GM12865 (cell line): Measurements from ENCODE around the gene MT1E.
"Not testable (repeated sequence)": the region's sequence is repeated elsewhere in the genome, so short reads cannot be mapped to it uniquely, and the experiment has no call there.

ENCODE experiments used
- DNase-seq: peaks from one replicate; pipeline ENCODE4 v3.0.0; 2010; ENCODE audit warnings: low read depth
- H3K4me3 ChIP-seq: 2 replicates; pipeline ENCODE4 v1.5.1; 2011; ENCODE audit warnings: mild to moderate bottlenecking, low read depth, low read length, control low read depth
- TF ChIP-seq, protein P1 (sequence below): IDR thresholded peaks from 2 replicates; pipeline ENCODE4 v1.5.1; 2011; ENCODE audit warnings: low read length, control low read depth, low read depth, inconsistent platforms; ENCODE audit not compliant: insufficient read depth; ENCODE audit errors: missing control alignments

MT1E gene

DNA sequence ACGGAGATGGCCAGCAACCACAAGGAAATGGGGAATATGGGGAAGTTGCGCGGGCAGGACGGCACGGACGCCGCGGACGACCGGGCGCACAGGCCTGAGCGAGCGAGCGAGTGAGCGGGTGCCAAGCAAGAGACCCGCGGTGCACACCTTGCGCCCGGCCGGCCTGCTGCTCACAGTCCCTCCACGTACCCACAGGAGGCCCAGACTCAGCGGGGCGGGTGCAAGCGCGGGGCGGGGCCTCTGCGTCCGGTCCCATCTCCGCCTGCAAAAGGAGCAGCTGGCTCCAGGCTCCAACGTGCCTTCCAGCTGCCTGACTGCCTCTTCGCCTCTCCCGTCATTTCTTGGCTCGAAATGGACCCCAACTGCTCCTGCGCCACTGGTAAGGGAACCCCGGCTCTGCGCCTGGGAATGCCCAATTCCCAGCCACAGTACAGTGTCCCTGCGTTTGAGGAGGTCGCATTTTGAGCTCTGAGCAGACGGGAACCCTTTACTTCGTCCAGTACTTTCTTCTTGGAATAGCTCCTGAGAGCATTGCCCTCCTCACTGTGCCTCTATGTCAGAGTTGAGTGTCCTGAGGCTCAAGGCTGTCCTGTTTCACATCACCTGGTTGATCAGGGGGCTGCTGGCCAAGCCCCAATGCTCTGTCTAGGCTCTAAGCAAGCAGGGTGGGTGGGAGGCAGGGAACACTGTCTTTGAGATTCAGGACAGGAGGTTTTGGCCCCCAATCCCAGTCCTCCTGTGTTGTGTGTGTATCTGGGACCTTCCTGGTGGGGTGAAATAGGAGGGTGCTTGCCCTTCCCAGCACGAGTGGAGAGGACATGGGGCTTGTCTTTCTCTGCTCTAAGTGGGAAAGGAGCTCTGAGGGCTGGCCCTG, 8.1 kb upstream of the MT1E start:
- TF ChIP-seq, protein P1, sequence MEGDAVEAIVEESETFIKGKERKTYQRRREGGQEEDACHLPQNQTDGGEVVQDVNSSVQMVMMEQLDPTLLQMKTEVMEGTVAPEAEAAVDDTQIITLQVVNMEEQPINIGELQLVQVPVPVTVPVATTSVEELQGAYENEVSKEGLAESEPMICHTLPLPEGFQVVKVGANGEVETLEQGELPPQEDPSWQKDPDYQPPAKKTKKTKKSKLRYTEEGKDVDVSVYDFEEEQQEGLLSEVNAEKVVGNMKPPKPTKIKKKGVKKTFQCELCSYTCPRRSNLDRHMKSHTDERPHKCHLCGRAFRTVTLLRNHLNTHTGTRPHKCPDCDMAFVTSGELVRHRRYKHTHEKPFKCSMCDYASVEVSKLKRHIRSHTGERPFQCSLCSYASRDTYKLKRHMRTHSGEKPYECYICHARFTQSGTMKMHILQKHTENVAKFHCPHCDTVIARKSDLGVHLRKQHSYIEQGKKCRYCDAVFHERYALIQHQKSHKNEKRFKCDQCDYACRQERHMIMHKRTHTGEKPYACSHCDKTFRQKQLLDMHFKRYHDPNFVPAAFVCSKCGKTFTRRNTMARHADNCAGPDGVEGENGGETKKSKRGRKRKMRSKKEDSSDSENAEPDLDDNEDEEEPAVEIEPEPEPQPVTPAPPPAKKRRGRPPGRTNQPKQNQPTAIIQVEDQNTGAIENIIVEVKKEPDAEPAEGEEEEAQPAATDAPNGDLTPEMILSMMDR: no peak
- no peak overlapping the region for H3K4me3 ChIP-seq
- no peak for DNase-seq

GRCh38 chr16:56618138-56618537, 7.4 kb upstream of the MT1E start:
- TF ChIP-seq, protein P1: no peak
- H3K4me3 ChIP-seq: no peak overlapping the region
- DNase-seq: no peak

- TF ChIP-seq, protein P1: no peak
- no peak overlapping the region for H3K4me3 ChIP-seq
- DNase-seq: no peak
Measured at GRCh38 chr16:56620339-56620897, 5.2 kb upstream of the MT1E start.

- not testable (repeated sequence) for DNase-seq, H3K4me3 ChIP-seq
Measured at GRCh38 chr16:56621665-56622445, 3.7 kb upstream of the MT1E start.

GRCh38 chr16:56623184-56623583, 2.4 kb upstream of the MT1E start:
- DNase-seq, H3K4me3 ChIP-seq: not testable (repeated sequence)

DNA sequence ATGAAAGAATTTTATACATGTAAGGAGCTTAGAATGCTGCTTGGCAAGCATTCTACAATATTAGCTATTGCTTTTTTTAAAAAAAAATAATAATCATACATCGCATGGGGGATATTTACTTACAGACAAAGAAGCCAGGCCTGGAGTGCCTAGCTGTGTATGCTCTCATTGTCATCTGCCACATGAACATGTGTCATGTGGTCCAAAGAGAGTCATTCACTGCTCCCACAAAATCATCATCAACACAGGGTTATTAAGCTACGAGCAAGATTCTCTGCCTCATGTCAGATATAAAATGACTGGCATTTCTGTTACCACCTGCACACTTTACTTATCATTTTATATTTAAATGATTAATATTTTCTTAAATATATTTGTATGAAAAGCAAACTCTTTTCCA, 1.9 kb upstream of the MT1E start:
- H3K4me3 ChIP-seq: no peak overlapping the region
- TF ChIP-seq, protein P1: no peak
- DNase-seq: no peak

DNA sequence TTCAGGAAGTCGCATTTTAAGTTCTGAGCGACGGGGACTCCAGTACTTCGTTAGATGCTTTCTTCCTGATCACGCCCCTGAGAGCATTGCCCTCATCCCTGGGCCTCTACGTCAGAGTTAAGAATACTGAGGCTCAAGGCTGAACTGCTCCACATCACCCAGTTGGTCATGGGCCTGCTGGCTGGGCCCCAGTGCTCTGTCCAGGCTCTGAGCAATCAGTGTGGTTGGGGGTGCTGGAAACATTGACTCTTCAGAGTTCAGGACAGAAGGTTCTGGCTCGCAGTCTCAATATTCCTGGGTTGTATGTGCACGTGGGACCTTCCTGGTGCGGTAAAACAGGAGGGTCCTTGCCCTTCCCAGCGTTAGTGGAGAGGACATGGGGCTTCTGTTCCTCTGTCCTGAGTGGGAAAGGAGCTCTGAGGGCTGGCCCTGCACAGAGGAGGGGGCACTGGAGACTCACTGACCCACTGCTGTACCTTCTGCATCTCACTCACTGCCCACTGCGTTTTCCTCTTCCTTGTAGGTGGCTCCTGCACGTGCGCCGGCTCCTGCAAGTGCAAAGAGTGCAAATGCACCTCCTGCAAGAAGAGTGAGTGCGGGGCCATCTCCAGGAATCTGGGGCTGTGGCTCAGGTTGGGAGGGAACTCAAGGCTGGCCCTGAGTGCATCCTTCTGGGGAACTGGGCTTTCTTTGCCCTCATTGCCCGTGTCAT, 518 bp downstream of the MT1E start:
- DNase-seq: no peak
- H3K4me3 ChIP-seq: no peak overlapping the region

More for the DNA sequence above, 518 bp downstream of the MT1E start:
- TF ChIP-seq, protein P1: no peak
